HepG2 (cell line): ENCODE measurements around the gene FAM187B. TPM values are rescaled to one million over a fixed set of nuclear protein-coding genes. Genes with fewer than 3 reads are reported as not detected.

Experiments
- AGO1 ChIP-seq: fragments of 200-400 bp; formaldehyde crosslinking; IDR thresholded peaks from 2 replicates; pipeline ENCODE4 v1.6.1; 2017; ENCODE audit warnings: mild to moderate bottlenecking, low read depth, low read length, moderate library complexity; ENCODE audit not compliant: poor library complexity, severe bottlenecking
- EED ChIP-seq: sonication (generic); formaldehyde crosslinking; IDR thresholded peaks from 2 replicates; pipeline ENCODE4 v1.5.0; 2020; ENCODE audit warnings: mild to moderate bottlenecking, missing genetic modification reagents
- ETV6 ChIP-seq: sonication (generic); formaldehyde crosslinking; conservative IDR thresholded peaks from 2 replicates; pipeline ENCODE4 v1.4.0; 2020; ENCODE audit warnings: missing genetic modification reagents
- FOSL2 ChIP-seq: sonication (generic); formaldehyde crosslinking; IDR thresholded peaks from 2 replicates; pipeline ENCODE4 v1.4.0; 2020; ENCODE audit warnings: missing genetic modification reagents
- HIVEP1 ChIP-seq: sonication (generic); formaldehyde crosslinking; IDR thresholded peaks from 2 replicates; pipeline ENCODE4 v1.4.0; 2020; ENCODE audit warnings: mild to moderate bottlenecking, missing genetic modification reagents
- HNRNPLL ChIP-seq: fragments of 200-400 bp; formaldehyde crosslinking; IDR thresholded peaks from 2 replicates; pipeline ENCODE4 v1.6.1; 2017; ENCODE audit warnings: mild to moderate bottlenecking, low read depth, low read length; ENCODE audit not compliant: poor library complexity, severe bottlenecking
- MIER3 ChIP-seq: IDR thresholded peaks from 2 replicates; pipeline ENCODE4 v1.6.1; 2016; ENCODE audit warnings: missing compliant biosample characterization, borderline replicate concordance
- RAD51 ChIP-seq: fragments of 450-650 bp; IDR thresholded peaks from 2 replicates; pipeline ENCODE4 v1.6.1; 2016; ENCODE audit warnings: borderline replicate concordance
- RARA ChIP-seq: IDR thresholded peaks from 2 replicates; pipeline ENCODE4 v1.6.1; 2016; ENCODE audit warnings: missing genetic modification reagents, missing compliant biosample characterization
- RBFOX2 ChIP-seq: fragments of 200-400 bp; formaldehyde crosslinking; IDR thresholded peaks from 2 replicates; pipeline ENCODE4 v1.6.1; 2017; ENCODE audit warnings: low read depth, mild to moderate bottlenecking, low read length
- RBM39 ChIP-seq: fragments of 200-400 bp; formaldehyde crosslinking; IDR thresholded peaks from one replicate; pipeline ENCODE4 v1.6.1; 2018; ENCODE audit warnings: antibody characterized with exemption, mild to moderate bottlenecking, low read depth, low read length; ENCODE audit not compliant: poor library complexity, severe bottlenecking
- SP140L ChIP-seq: sonication (generic); formaldehyde crosslinking; IDR thresholded peaks from 2 replicates; pipeline ENCODE4 v1.4.0; 2020; ENCODE audit warnings: missing genetic modification reagents, borderline replicate concordance
- TCF7L2 ChIP-seq: IDR thresholded peaks from 2 replicates; pipeline ENCODE4 v1.6.1; 2011; ENCODE audit warnings: mild to moderate bottlenecking, low read depth, low read length, moderate library complexity
- ZC3H13 ChIP-seq: sonication (generic); formaldehyde crosslinking; IDR thresholded peaks from 2 replicates; pipeline ENCODE4 v1.8.1; 2023; ENCODE audit warnings: mild to moderate bottlenecking, missing genetic modification reagents, moderate library complexity
- ZFP36L2 ChIP-seq: sonication (generic); formaldehyde crosslinking; IDR thresholded peaks from 2 replicates; pipeline ENCODE4 v1.4.0; 2020; ENCODE audit warnings: missing genetic modification reagents
- ZNF260 ChIP-seq: sonication (generic); formaldehyde crosslinking; IDR thresholded peaks from 2 replicates; pipeline ENCODE4 v1.4.0; 2020; ENCODE audit warnings: missing genetic modification reagents, low read depth, mild to moderate bottlenecking, borderline replicate concordance
- ZNF326 ChIP-seq: sonication (generic); formaldehyde crosslinking; IDR thresholded peaks from 2 replicates; pipeline ENCODE4 v1.4.0; 2020; ENCODE audit warnings: missing genetic modification reagents, borderline replicate concordance
- ZNF496 ChIP-seq: sonication (generic); formaldehyde crosslinking; IDR thresholded peaks from 2 replicates; pipeline ENCODE4 v1.8.1; 2023; ENCODE audit warnings: mild to moderate bottlenecking, moderate library complexity, missing genetic modification reagents; ENCODE audit not compliant: insufficient replicate concordance
- ZNF792 ChIP-seq: IDR thresholded peaks from 2 replicates; pipeline ENCODE4 v1.6.1; 2016
- polyA plus RNA-seq, 8 experiments: library from polyadenylated mRNA; depleted of rRNA in 3 of 8; stranded (reverse) in 7 of 8; unstranded in 1 of 8; fragments of >200 nt; fragmentation: Illumina TruSeq in 4 of 8; extraction: Trizol in 4 of 8; gene quantifications; 2 replicates each; pipeline versions ENCODE4 v1.2.1 to v1.2.3, GENCODE V29; 2011 to 2016; ENCODE audit warnings: low read depth in 4 of 8, missing spikeins in 1 of 8, mixed read lengths in 1 of 8; ENCODE audit not compliant: insufficient read depth in 1 of 8
- total RNA-seq, 5 experiments: library from RNA; depleted of rRNA; stranded (reverse); fragments of >200 nt; fragmentation: Illumina TruSeq; extraction: Trizol; gene quantifications; 2 replicates each; pipeline ENCODE4 v1.2.3, GENCODE V29; 2016; ENCODE audit warnings: low read depth in 1 of 5
- TF ChIP-seq, protein P1 (sequence below): sonication (generic); formaldehyde crosslinking; IDR thresholded peaks from 2 replicates; pipeline ENCODE4 v1.5.1; 2020; ENCODE audit warnings: mild to moderate bottlenecking, moderate library complexity, missing genetic modification reagents
- TF ChIP-seq, protein P2 (sequence below): sonication (generic); formaldehyde crosslinking; IDR thresholded peaks from 2 replicates; pipeline ENCODE4 v1.4.0; 2020; ENCODE audit warnings: missing genetic modification reagents
- TF ChIP-seq, protein P3 (sequence below): sonication (generic); formaldehyde crosslinking; IDR thresholded peaks from 2 replicates; pipeline ENCODE4 v1.4.0; 2020; ENCODE audit warnings: missing genetic modification reagents, low read depth, mild to moderate bottlenecking, borderline replicate concordance
- TF ChIP-seq, protein P4 (sequence below): sonication (generic); formaldehyde crosslinking; IDR thresholded peaks from 2 replicates; pipeline ENCODE4 v1.5.0; 2020; ENCODE audit warnings: mild to moderate bottlenecking, missing genetic modification reagents, moderate library complexity
- TF ChIP-seq, protein P5 (sequence below): sonication (generic); formaldehyde crosslinking; IDR thresholded peaks from 2 replicates; pipeline ENCODE4 v1.4.0; 2020; ENCODE audit warnings: missing genetic modification reagents

The FAM187B gene
- total and polyA plus RNA-seq, 2 of the 13 experiments (the other 11 are each of a cell fraction or from before 2014, with no cell fraction given): not detected

DNA sequence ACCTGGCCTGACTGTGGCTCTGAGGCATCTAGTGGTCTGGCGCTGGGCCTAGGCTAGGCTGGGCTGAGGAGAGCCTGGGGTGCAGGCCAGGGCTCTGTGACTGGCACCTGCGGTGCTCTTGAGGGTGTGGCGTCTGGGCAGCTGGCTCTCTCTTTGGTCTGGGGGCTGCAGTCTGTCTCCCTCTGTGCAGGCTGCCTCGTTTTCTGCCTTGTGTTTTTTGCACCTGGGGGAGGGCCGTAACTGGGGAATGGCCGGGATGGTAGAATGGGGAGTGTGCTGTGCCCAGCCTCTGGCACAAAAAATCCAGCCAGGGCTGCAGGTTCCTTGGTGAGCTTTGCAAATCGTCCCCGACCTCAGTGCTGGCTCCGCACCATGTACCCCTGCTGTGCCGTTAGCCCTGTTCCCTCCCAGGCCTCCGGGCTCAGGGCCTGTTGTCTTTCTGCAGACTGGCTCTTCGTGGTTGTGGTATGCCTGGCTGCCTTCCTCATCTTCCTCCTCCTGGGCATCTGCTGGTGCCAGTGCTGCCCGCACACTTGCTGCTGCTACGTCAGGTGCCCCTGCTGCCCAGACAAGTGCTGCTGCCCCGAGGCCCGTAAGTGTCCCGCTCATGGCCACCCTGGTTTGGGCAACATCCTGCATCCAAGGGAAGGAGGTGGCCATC, 33.7 kb upstream of the FAM187B start (continued):
- TF ChIP-seq, protein P1, sequence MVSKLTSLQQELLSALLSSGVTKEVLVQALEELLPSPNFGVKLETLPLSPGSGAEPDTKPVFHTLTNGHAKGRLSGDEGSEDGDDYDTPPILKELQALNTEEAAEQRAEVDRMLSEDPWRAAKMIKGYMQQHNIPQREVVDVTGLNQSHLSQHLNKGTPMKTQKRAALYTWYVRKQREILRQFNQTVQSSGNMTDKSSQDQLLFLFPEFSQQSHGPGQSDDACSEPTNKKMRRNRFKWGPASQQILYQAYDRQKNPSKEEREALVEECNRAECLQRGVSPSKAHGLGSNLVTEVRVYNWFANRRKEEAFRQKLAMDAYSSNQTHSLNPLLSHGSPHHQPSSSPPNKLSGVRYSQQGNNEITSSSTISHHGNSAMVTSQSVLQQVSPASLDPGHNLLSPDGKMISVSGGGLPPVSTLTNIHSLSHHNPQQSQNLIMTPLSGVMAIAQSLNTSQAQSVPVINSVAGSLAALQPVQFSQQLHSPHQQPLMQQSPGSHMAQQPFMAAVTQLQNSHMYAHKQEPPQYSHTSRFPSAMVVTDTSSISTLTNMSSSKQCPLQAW: no peak
- TF ChIP-seq FOSL2 (CRISPR knock-in tag) (no peak), ZC3H13 (0 out of 2 replicates have a peak, but pooled peaks have one; percentile 47), ZNF792 (CRISPR knock-in tag) (no peak), ZNF326 (no peak), HNRNPLL (no peak), EED (0 out of 2 replicates have a peak, but pooled peaks have one; percentile 27), RAD51 (no peak), AGO1 (peak; percentile 90), RBFOX2 (0 out of 2 replicates have a peak, but pooled peaks have one; percentile 9), ZFP36L2 (no peak), MIER3 (no peak), SP140L (CRISPR knock-in tag) (no peak), TCF7L2 (no peak), HIVEP1 (CRISPR knock-in tag) (no peak), RARA (CRISPR knock-in tag) (no peak), ETV6 (no peak), ZNF496 (CRISPR knock-in tag) (no peak), ZNF260 (CRISPR knock-in tag) (no peak), RBM39 (peak; percentile 5)
- TF ChIP-seq, protein P2, sequence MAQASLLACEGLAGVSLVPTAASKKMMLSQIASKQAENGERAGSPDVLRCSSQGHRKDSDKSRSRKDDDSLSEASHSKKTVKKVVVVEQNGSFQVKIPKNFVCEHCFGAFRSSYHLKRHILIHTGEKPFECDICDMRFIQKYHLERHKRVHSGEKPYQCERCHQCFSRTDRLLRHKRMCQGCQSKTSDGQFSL: no peak
- TF ChIP-seq, protein P3, sequence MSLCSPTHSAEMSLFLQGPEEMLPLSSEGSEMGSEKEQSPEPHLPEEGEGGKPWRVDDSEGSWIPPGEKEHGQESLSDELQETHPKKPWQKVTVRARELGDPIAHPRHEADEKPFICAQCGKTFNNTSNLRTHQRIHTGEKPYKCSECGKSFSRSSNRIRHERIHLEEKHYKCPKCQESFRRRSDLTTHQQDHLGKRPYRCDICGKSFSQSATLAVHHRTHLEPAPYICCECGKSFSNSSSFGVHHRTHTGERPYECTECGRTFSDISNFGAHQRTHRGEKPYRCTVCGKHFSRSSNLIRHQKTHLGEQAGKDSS (CRISPR knock-in tag): no peak
- TF ChIP-seq, protein P4, sequence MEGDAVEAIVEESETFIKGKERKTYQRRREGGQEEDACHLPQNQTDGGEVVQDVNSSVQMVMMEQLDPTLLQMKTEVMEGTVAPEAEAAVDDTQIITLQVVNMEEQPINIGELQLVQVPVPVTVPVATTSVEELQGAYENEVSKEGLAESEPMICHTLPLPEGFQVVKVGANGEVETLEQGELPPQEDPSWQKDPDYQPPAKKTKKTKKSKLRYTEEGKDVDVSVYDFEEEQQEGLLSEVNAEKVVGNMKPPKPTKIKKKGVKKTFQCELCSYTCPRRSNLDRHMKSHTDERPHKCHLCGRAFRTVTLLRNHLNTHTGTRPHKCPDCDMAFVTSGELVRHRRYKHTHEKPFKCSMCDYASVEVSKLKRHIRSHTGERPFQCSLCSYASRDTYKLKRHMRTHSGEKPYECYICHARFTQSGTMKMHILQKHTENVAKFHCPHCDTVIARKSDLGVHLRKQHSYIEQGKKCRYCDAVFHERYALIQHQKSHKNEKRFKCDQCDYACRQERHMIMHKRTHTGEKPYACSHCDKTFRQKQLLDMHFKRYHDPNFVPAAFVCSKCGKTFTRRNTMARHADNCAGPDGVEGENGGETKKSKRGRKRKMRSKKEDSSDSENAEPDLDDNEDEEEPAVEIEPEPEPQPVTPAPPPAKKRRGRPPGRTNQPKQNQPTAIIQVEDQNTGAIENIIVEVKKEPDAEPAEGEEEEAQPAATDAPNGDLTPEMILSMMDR (CRISPR knock-in tag): no peak
- TF ChIP-seq, protein P5, sequence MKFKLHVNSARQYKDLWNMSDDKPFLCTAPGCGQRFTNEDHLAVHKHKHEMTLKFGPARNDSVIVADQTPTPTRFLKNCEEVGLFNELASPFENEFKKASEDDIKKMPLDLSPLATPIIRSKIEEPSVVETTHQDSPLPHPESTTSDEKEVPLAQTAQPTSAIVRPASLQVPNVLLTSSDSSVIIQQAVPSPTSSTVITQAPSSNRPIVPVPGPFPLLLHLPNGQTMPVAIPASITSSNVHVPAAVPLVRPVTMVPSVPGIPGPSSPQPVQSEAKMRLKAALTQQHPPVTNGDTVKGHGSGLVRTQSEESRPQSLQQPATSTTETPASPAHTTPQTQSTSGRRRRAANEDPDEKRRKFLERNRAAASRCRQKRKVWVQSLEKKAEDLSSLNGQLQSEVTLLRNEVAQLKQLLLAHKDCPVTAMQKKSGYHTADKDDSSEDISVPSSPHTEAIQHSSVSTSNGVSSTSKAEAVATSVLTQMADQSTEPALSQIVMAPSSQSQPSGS: no peak
